ENCODE data around the gene STC2. TPM values are rescaled to one million over a fixed set of nuclear protein-coding genes. Genes with fewer than 3 reads are reported as not detected.
"Not testable (repeated sequence)": the region's sequence is repeated elsewhere in the genome, so short reads cannot be mapped to it uniquely, and the experiment has no call there.

STC2 gene, protein sequence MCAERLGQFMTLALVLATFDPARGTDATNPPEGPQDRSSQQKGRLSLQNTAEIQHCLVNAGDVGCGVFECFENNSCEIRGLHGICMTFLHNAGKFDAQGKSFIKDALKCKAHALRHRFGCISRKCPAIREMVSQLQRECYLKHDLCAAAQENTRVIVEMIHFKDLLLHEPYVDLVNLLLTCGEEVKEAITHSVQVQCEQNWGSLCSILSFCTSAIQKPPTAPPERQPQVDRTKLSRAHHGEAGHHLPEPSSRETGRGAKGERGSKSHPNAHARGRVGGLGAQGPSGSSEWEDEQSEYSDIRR
- total RNA-seq = 10 to 100 TPM; 21.3 to 23.8 TPM

DNA sequence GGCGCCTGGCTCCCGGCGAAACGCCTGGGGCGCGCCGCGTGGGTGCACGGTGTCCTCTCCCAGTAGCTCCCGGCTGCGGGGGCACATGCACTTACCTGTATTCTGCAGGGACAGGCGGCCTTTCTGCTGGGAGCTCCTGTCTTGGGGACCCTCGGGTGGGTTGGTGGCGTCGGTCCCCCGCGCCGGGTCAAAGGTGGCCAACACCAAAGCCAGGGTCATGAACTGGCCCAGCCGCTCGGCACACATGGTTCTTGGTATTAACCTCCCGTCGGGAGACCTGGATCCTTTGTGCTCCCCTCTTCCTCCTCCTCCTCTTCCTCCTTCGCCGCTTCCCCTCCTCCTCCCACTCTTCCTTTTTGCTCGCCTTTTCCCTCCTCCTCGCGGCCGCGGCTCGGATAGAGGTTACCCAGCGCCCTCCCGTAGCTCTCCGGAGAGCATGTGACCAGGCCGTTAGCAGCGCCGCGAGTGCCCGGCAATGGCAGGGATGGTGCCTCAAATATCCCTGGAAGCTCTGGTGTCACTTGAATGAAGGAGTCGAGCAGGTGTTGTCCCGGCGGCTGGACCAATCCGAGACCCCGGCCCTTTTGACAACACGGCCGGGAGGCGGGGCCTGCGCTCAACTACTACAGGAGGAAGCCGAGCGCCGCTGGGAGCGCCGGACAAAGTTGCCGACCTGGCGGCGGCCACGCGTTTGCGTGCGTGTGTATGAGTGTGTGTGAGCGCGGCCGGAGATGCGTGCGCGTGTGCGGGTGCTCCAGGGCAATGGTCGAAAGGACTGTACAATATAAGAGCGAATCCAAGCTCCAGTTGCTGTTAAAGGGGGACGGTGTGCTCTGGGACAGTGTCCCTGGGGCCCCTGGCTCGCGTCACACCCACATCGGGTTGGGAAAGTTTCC is at the start of gene STC2:
Gene STC2, minus strand, starts transcription at position 467 of the 896 bp plus-strand sequence. Its CDS starts 221 bp downstream, at position 246.
- peak; percentile 74 for DNase-seq
- ChIA-PET CTCF (interaction anchor here (1.0 to 8.8 kb wide), 5 partner anchors 17 to 351 kb away, joined by 3 to 136 read pairs (median 3); no protein-coding TSS in a partner anchor), POLR2A (interaction anchor here (0.5 to 1.2 kb wide), 2 partner anchors 34 to 60 kb away, joined by 3 to 4 read pairs; no protein-coding TSS in a partner anchor)
- Mint-ChIP-seq H3K27me3 (peaks cover 37% of the 10 kb centered on the region), H3K4me1 (peaks cover 60% of the 10 kb centered on the region), H3K4me3 (peak within 1 kb of the TSS; percentile 93), H3K27ac (peak within 1 kb of the TSS; percentile 83), H3K9me3 (no peaks in the 10 kb centered on the region), H3K36me3 (ENCODE audit: low read depth) (peaks cover 40% of the 10 kb centered on the region)

DNA sequence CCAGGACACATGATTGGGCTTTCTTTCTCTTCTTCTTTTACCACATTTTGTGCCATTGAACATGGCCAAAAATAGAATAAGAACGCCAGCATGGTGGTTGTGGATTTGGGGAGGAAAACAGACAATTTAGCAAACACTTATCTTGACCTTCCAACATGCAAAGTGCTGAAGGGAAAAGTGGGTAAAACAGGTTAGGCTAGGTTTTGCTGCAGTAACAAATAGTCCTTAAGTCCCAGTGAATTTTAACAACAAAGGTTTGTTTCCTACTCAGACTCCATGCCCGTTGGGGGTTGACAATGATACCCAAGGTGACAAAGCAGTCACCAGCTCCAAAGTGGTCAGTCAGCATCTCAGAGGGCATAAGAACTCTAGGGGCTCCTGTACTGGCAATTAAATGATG is 43.2 kb upstream of the STC2 start:
- Mint-ChIP-seq H3K4me1 (no peaks in the 10 kb centered on the region), H3K36me3 (ENCODE audit: low read depth) (no peaks in the 10 kb centered on the region), H3K27ac (no peak overlapping the region), H3K9me3 (no peaks in the 10 kb centered on the region), H3K27me3 (peaks cover 2% of the 10 kb centered on the region), H3K4me3 (no peak overlapping the region)
- ChIA-PET CTCF (interaction anchor here (0.7 kb wide), 1 partner anchor 39 kb away, joined by 3 read pairs; no protein-coding TSS in a partner anchor), POLR2A (no interaction called here)
- DNase-seq = no peak

DNA sequence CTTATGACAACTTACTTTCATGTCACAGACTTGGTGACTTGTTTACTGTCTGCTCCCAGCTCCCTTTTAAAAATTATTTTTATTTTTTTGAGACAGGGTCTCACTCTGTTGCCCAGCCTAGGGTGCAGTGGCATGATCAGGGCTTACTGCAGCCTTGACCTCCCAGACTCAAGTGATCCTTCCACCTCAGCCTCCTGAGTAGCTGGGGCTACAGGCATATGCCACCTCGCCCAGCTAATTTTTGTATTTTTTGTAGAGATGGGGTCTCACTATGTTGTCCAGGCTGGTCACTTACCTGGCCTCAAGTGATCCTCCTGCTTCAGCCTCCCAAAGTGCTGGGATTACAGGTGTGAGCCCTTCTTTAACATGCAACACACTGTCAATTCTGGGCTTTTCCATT is 35.2 kb upstream of the STC2 start:
- POLR2A ChIA-PET, CTCF ChIA-PET: not testable (repeated sequence)

DNA sequence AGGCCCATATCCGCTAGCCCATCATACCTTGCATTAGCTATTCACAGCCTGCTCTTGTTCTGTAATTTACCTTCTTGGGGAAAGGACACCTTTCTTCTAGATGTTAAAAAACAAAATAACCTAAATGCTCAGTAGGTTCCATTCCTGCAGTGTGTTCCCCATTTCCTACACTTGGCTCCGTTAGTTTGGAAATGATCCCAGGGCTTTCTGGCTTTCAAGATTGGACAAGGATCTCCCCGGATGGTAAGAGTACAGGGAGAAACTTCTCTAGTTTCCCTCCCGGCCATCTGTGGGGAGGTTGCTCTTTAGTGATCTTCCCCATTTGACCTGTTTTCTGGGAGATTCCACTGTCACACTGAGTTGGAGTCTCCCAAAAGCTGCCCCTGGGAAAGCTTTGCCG is 27.3 kb upstream of the STC2 start:
- CTCF ChIA-PET = no interaction called here
- H3K27ac Mint-ChIP-seq = no peak overlapping the region
- POLR2A ChIA-PET = no interaction called here
- H3K4me1 Mint-ChIP-seq = no peaks in the 10 kb centered on the region
- peaks cover 14% of the 10 kb centered on the region for H3K27me3 Mint-ChIP-seq
- no peaks in the 10 kb centered on the region for H3K36me3 Mint-ChIP-seq (ENCODE audit: low read depth)
- no peak overlapping the region for H3K4me3 Mint-ChIP-seq
- DNase-seq = no peak
- no peaks in the 10 kb centered on the region for H3K9me3 Mint-ChIP-seq

More for the DNA sequence above, 35.2 kb upstream of the STC2 start:
- not testable (repeated sequence) for H3K4me1 Mint-ChIP-seq; H3K9me3 Mint-ChIP-seq; H3K27ac Mint-ChIP-seq; H3K4me3 Mint-ChIP-seq; H3K36me3 Mint-ChIP-seq (ENCODE audit: low read depth); DNase-seq
- H3K27me3 Mint-ChIP-seq = peaks cover 10% of the 10 kb centered on the region

DNA sequence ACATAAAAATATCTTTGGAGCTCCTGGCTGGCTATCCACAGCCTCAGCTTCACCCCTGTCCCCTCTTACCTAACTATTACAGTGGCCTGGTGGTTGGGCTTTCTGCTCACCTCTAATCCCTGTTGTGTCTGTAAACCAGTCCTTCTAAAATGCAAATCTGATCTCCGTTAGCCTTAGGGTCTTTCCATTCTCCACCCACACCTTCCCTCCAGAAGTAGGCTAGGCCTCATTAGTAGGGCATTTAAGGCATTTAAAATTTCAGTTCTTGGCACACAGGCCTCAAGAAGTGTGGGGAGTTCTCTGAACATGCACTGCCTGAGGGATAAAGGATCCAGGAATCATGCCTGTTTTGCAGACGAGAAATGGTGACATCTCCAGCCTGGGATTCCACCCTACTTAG is 26.4 kb upstream of the STC2 start:
- Mint-ChIP-seq H3K27me3 (peaks cover 13% of the 10 kb centered on the region), H3K4me1 (no peaks in the 10 kb centered on the region), H3K9me3 (no peaks in the 10 kb centered on the region), H3K4me3 (no peak overlapping the region), H3K36me3 (ENCODE audit: low read depth) (no peaks in the 10 kb centered on the region), H3K27ac (no peak overlapping the region)
- no peak for DNase-seq
- CTCF ChIA-PET = no interaction called here
- POLR2A ChIA-PET = no interaction called here

DNA sequence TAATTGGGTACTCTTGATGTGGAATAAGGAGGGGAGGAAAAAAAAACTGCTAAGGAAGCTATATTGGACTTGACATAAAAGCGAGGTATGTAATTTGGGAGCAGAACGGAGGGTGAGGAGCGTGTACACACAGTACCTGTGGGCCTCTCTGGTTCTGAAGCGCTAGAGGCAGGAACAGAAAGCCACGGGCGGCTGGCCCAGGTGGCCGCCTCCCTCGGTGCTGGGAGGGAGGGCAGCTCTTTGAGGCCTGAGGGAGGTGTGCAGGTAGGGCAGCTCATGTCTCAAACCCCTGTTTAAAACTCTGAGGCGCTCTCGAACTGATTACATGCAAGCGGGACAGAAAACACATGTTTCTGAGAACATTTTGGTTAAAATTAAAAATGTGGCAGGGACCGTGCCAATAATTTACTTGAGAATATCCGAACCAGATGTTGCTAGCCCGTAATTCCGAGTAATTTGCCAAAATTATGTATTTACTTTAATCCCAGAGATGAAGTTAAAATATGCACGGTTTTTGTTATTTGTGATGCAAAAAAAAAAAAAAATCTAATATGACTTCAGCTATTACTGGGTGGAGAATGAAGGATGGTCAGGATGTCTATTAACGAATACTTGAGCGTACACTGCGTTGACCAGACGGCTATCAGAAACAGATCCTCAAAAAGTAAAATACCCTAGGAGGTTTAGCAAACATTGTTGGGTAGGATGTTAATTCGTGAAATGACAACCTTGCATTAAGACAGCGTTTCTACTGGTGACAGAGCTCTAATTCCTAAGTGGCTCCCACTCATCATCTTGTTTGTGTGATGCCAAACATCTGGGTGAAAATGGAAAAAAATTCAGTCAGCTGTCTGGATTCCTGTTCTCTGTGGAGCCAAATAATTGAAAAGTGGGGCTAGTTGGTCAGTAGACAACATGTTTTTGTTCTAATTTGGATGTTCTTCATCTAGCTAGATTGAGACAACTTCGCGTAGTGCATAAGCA is 24.4 kb upstream of the STC2 start:
- Mint-ChIP-seq H3K27me3 (peaks cover 12% of the 10 kb centered on the region), H3K36me3 (ENCODE audit: low read depth) (no peaks in the 10 kb centered on the region), H3K4me3 (no peak overlapping the region), H3K27ac (no peak overlapping the region), H3K4me1 (no peaks in the 10 kb centered on the region), H3K9me3 (no peaks in the 10 kb centered on the region)
- DNase-seq = no peak
- POLR2A ChIA-PET = no interaction called here
- CTCF ChIA-PET = no interaction called here

DNA sequence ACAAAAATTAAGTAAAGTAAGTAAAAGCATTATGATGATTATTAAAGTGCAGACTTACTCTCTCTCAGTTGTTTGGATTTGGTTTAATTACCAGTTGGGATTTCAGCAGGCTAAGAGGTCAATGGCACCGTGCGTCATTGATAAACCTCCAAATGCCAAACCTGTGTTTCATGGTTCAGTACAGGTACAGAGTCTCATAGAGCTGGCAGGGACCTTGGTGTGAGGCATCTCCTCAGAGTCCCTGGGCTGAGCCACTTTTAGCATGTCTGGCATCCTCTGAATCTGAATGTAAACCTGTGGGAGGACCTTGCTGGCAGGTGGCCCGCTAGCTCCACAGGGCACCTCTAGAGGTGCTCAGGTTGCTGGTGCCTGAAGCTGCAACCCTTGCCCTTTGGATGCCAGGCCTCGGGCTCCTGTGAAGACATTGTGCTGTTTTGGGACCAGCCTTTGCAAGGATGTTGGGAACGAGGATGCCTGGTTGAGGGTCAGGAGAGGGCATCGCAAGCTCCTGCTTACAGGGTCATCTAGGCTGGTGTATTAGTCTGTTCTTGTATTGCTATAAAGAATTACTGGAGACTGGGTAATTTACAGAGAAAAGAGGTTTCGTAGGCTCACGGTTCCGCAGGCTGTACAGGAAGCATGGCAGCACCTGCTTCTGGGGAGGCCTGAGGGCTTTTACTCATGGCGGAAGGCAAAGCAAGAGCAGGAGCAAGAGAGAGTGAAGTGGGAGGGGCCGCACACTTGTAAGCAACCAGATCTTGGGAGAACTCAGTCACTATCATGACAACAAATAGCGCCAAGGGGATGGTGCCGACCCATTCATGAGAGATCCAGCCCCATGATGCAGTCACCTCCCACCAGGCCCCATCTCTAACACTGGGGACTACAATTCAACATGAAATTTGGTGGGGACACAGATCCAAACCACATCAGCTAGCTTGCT is 14.9 kb upstream of the STC2 start:
- Mint-ChIP-seq H3K27ac (no peak overlapping the region), H3K4me1 (no peaks in the 10 kb centered on the region), H3K27me3 (peaks cover 9% of the 10 kb centered on the region), H3K9me3 (no peaks in the 10 kb centered on the region), H3K36me3 (ENCODE audit: low read depth) (no peaks in the 10 kb centered on the region), H3K4me3 (no peak overlapping the region)
- POLR2A ChIA-PET = no interaction called here
- no peak for DNase-seq
- CTCF ChIA-PET = no interaction called here

DNA sequence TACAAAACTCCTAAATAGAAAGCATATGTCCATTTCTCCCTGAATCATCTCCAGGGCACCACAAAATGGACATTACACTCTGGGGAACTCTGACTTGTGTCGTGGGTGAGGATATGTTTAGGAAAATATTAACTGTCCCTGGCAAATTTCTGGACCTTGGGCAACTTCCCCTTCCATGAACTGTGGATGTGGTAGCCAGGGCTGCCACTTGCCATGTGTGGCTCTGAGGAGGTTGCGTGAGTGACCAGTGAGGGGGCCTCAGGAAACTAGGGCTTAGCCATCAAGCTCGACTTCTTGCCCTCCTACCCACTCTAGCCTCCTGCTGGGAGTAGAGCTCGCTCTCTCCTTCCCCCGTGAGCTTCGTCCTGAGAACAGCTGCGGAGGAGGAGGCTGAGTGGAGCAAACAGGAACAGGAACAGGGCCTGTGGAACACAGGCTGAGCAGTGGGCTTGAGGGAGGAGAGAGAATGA is 13.8 kb upstream of the STC2 start:
- Mint-ChIP-seq H3K27me3 (peaks cover 8% of the 10 kb centered on the region), H3K36me3 (ENCODE audit: low read depth) (no peaks in the 10 kb centered on the region), H3K27ac (no peak overlapping the region), H3K9me3 (no peaks in the 10 kb centered on the region), H3K4me3 (no peak overlapping the region), H3K4me1 (no peaks in the 10 kb centered on the region)
- CTCF ChIA-PET = no interaction called here
- POLR2A ChIA-PET = no interaction called here
- no peak for DNase-seq

DNA sequence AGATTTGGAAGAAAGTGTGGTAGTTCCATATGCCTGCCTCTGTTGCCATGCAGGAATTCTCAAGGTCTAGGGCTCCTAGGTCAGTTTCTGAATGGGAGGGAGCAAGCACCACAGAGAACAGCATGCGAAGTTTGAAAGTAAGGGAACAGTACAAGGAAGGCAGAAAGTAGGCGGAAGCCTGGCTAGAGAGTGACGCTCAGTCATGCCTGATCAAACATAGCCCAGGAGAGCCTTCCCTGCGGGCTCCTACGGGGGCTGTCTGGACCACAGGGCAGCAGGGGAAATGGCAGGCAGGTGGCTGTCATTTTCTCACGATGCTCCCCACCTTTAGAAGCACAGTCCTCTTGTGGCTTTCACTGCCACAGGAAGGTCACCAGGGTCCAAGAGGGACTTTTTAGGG is 12.8 kb upstream of the STC2 start:
- H3K9me3 Mint-ChIP-seq = no peaks in the 10 kb centered on the region
- H3K36me3 Mint-ChIP-seq (ENCODE audit: low read depth) = no peaks in the 10 kb centered on the region
- DNase-seq = no peak
- ChIA-PET POLR2A (no interaction called here), CTCF (no interaction called here)
- H3K4me3 Mint-ChIP-seq = no peak overlapping the region
- no peaks in the 10 kb centered on the region for H3K4me1 Mint-ChIP-seq
- no peak overlapping the region for H3K27ac Mint-ChIP-seq
- peaks cover 12% of the 10 kb centered on the region for H3K27me3 Mint-ChIP-seq

DNA sequence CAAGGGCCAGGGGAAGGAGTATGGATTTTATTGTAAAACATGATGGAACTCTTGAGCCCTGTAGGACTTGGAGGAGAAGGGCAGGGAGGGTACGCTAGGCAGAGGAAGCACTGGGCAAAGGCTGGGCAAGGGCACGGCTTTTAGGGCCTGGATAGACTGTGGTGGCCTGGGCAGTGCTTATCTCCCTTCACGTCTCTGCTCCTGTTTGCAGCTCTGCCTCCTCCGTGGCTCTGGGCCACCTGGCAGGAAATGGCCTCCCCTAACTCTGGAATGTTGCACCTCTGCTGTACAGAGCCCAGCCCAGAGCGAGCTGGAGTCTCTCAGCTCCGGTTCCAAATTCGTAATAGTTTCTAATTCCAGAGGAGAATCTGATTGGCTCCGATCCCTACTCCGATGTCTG is 12.2 kb upstream of the STC2 start:
- DNase-seq = no peak
- H3K27ac Mint-ChIP-seq = no peak overlapping the region
- ChIA-PET CTCF (interaction anchor here (0.9 kb wide), 1 partner anchor 46 kb away, joined by 3 read pairs; no protein-coding TSS in a partner anchor), POLR2A (no interaction called here)
- no peaks in the 10 kb centered on the region for H3K9me3 Mint-ChIP-seq
- H3K4me3 Mint-ChIP-seq = no peak overlapping the region
- no peaks in the 10 kb centered on the region for H3K4me1 Mint-ChIP-seq
- H3K27me3 Mint-ChIP-seq = peaks cover 17% of the 10 kb centered on the region
- H3K36me3 Mint-ChIP-seq (ENCODE audit: low read depth) = no peaks in the 10 kb centered on the region

DNA sequence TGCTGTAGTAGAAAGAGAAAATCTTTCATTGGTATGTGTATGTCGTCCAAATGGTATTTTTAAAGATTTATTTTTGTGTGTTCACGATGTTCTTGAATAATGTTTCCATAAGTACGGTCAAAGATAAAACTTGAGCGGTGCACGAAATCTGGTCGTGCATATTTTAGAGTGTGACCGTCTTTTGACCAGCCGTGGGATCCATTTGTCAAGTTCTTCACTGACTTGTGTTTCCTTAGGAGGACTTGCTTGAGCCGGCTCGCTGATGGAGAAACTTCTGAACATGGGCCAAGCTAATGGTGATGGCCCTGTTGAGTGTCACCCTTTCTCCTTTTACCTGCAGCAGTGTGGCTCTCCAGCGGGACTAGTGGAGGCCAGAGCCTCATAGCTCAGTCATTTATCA is 11.1 kb upstream of the STC2 start:
- no peaks in the 10 kb centered on the region for H3K36me3 Mint-ChIP-seq (ENCODE audit: low read depth)
- no peaks in the 10 kb centered on the region for H3K9me3 Mint-ChIP-seq
- CTCF ChIA-PET = no interaction called here
- no peak for DNase-seq
- peaks cover 18% of the 10 kb centered on the region for H3K27me3 Mint-ChIP-seq
- POLR2A ChIA-PET = no interaction called here
- no peaks in the 10 kb centered on the region for H3K4me1 Mint-ChIP-seq
- no peak overlapping the region for H3K4me3 Mint-ChIP-seq
- H3K27ac Mint-ChIP-seq = no peak overlapping the region

Data from activated CD4-positive, alpha-beta memory T cell treated with anti-CD3 and anti-CD28 coated beads, Interleukin-2, amount 10 ng/mL, durations not matched to agents 7 days and 5 days (primary cell).